Mucosa of descending colon (tissue), 3 donors: ENCODE results near the gene SOX6. TPM values are rescaled to one million over a fixed set of nuclear protein-coding genes. Genes with fewer than 3 reads are reported as not detected.

Experiments used
- ATAC-seq: fragments of 200-7000 bp; cut with Tn5 transposase; one replicate; pipeline ENCODE4 v1.9.1; 2020; ENCODE audit warnings: mild to moderate bottlenecking, moderate library complexity
- DNase-seq, 3 donors: peaks; one replicate each; pipeline ENCODE4 v3.0.0-alpha.2; 2020
- H3K36me3 ChIP-seq: fragments of 200-600 bp; one replicate; pipeline ENCODE4 v1.8.0; 2021; ENCODE audit warnings: low read depth, mild to moderate bottlenecking
- H3K4me1 ChIP-seq: fragments of 200-600 bp; one replicate; pipeline ENCODE4 v1.8.0; 2021; ENCODE audit warnings: low read depth, mild to moderate bottlenecking
- H3K4me3 ChIP-seq: fragments of 200-600 bp; one replicate; pipeline ENCODE4 v1.8.0; 2021; ENCODE audit warnings: mild to moderate bottlenecking
- H3K9me3 ChIP-seq: fragments of 200-600 bp; one replicate; pipeline ENCODE4 v1.8.0; 2021; ENCODE audit warnings: mild to moderate bottlenecking
- CTCF ChIP-seq: fragments of 200-600 bp; IDR thresholded peaks from one replicate; pipeline ENCODE4 v1.8.0; 2022; ENCODE audit warnings: antibody characterized with exemption, mild to moderate bottlenecking
- intact Hi-C, 2 donors: fragments of 100-400 bp; cut with DNase I in 1 of 2; cut with micrococcal nuclease in 1 of 2; formaldehyde crosslinking; loops; one replicate each; pipeline versions ENCODE4 v1.11.0 to v1.11.1; 2022; cut with DNase I, micrococcal nuclease
- total RNA-seq, 3 donors: library from RNA; stranded (reverse); fragmentation: NEBNext Ultra II Directional in 2 of 3; extraction: Animal tissue kit (Norgen Biotek cat#: 25700) in 2 of 3; gene quantifications; one replicate each; pipeline versions ENCODE4 v1.2.1 to v1.2.4, GENCODE V29; 2021 to 2023
- donor health status: DM: no; HTN: no; CAD: no; lungs with moderate emphysema.
- donor health status: DM: no; HTN: no; CAD: no.
- donor health status: DM: no; HTN: yes; CAD: no.

SOX6 gene
- total RNA-seq, 3 donors from 2014 or later = 5.8 to 6.5 (median 6.0) TPM

GRCh38 chr11:16167706-16168487 is 188.4 kb downstream of the SOX6 start:
- DNase-seq (no peak), ATAC-seq (no peak)
- no peaks in the 10 kb centered on the region for H3K9me3 ChIP-seq
- H3K36me3 ChIP-seq = no peaks in the 10 kb centered on the region
- no peak overlapping the region for H3K4me3 ChIP-seq
- no peaks in the 10 kb centered on the region for H3K4me1 ChIP-seq
- no peak for TF ChIP-seq CTCF
- intact Hi-C loops = no loop called here

GRCh38 chr11:16166571-16166970 is 189.8 kb downstream of the SOX6 start:
- H3K4me3 ChIP-seq = no peak overlapping the region
- no peaks in the 10 kb centered on the region for H3K9me3 ChIP-seq
- no peak for DNase-seq
- H3K36me3 ChIP-seq = no peaks in the 10 kb centered on the region
- TF ChIP-seq CTCF = no peak
- no peaks in the 10 kb centered on the region for H3K4me1 ChIP-seq
- no peak for ATAC-seq
- intact Hi-C loops = no loop called here

- intact Hi-C loops = no loop called here
- TF ChIP-seq CTCF = no peak
- ATAC-seq (no peak), DNase-seq (no peak)
- no peak overlapping the region for H3K4me3 ChIP-seq
- no peaks in the 10 kb centered on the region for H3K4me1 ChIP-seq
- no peaks in the 10 kb centered on the region for H3K36me3 ChIP-seq
- H3K9me3 ChIP-seq = no peaks in the 10 kb centered on the region
These were observed 196.2 kb downstream of the SOX6 start for GRCh38 chr11:16160146-16160545.

- TF ChIP-seq CTCF = no peak
- intact Hi-C loops = no loop called here
- Histone ChIP-seq H3K4me1 (no peaks in the 10 kb centered on the region), H3K4me3 (no peak overlapping the region), H3K36me3 (no peaks in the 10 kb centered on the region), H3K9me3 (no peaks in the 10 kb centered on the region)
- DNase-seq (no peak), ATAC-seq (no peak)
These were observed 197.8 kb downstream of the SOX6 start for GRCh38 chr11:16158426-16158994.

GRCh38 chr11:16157327-16157726 is 199.0 kb downstream of the SOX6 start:
- intact Hi-C loops = no loop called here
- H3K36me3 ChIP-seq = no peaks in the 10 kb centered on the region
- no peak overlapping the region for H3K4me3 ChIP-seq
- DNase-seq = no peak
- H3K9me3 ChIP-seq = no peaks in the 10 kb centered on the region
- no peaks in the 10 kb centered on the region for H3K4me1 ChIP-seq
- TF ChIP-seq CTCF = no peak
- no peak for ATAC-seq
